T47D (cell line): ENCODE data around the gene NT5E.

Source experiments
- DNase-seq, 2 experiments: peaks; one replicate each; pipeline versions ENCODE4 v3.0.0 to v3.0.0-alpha.2; 2011 to 2012; ENCODE audit warnings: low read depth in 1 of 2, low spot score in 1 of 2
- JUND ChIP-seq: IDR thresholded peaks from 2 replicates; pipeline ENCODE4 v1.6.1; 2012; ENCODE audit warnings: low read depth
- in situ Hi-C: cut with HindIII; loops from 2 replicates; pipeline ENCODE4 v1.10.0; 2016; ENCODE audit warnings: low sequenced_read_pairs, low pct_unique_long_range_greater_than_20kb

NT5E gene

DNA sequence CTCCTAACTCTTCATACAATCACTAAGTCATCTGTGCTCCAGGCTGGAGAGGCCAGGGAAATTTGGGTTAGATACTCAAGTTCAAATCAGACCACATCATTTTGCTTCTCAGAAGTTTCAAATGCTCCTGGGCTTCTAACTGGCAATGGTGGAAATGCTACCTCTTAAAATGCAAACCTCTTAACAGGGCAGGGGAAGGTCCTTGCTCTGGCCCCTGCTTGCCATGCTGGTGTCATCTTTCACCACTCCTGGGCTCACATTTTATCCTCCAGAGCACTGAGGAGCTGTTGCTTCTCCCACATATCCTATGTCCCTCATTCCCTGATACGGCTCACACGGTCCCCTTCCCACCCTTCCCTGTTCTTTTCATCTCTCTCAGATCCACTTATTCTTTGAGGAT is 41.8 kb upstream of the NT5E start:
- in situ Hi-C loops = no loop called here
- no peak for TF ChIP-seq JUND
- no peak for DNase-seq

DNA sequence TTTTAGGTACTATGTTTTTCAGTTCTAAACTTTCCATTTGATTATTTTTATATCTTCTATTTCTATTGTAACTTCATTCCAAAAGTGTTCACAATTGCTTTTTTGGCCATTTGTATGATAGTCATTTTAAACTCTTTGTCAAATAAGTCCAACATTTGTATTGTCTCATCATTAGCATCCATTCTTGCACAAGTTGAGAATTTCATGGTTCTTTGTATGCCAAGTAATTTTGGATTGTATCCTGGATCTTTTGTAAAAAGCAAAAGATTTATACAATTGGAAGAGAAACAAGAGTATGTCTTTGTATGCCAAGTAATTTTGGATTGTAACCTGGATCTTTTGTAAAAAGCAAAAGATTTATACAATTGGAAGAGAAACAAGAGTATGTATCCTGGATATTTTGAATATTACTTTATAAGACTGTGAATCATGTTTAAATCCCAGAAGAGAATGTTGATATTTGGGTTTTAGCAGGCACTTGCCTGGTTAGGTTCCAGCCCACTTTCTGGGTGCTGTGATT is 36.9 kb upstream of the NT5E start:
- in situ Hi-C loops = no loop called here
- TF ChIP-seq JUND = no peak
- no peak for DNase-seq

DNA sequence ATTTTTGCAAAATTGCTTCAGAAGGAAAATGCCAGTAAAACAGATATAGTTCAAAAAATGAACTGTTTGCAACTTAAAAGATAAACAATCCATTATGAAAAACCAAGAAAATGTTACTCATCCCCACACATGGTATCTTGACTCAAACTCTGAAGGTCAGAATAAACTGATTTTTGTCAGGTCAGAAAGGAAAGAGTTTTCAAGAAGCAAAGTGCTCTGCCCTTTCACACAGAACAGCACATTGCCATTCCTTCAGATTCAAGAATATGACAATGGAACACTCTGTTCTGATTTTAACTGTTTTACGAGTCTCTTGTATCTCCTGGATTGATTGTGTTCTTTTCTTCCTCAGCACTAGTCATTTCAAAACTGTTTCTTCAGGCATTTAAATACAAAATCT is 33.8 kb upstream of the NT5E start:
- no peak for TF ChIP-seq JUND
- no peak for DNase-seq
- in situ Hi-C loops = no loop called here

DNA sequence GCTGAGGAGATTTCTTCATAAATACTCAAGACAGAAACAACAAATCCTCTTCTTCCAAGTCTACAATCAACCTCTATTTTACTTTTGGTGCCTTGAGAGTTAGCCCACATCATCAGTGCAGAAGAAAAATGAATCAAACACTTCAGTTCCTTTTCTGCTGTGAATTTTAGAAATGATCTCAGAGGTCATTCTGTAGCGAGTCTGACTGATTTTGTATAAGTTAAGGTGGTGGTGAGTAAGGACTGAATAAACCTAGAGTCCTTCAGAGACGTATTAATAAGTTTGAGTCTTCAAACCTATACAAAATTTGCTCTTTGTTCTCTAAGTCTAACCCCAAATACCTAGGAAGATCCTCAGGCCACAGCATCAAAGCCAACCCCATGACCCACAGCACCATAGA is 33.1 kb upstream of the NT5E start:
- in situ Hi-C loops = no loop called here
- DNase-seq = no peak
- TF ChIP-seq JUND = no peak

DNA sequence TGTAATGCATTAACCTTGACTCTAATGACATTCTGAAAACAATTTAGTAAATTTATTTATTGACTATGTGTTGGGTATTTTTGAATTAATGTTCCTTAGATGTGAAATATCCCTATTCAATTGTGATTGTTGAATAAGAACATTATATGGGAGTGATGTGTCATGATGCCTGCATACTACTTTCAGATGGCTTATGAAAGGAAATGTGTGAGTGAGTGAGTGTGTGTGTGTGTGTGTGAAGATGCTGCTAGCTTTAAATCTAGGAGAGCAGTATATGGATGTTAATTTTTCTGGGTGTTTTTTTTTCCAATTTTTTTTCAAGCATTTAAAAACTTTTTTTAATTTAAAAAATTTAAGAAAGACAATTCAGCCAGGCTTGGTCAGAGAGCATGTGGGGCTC is 32.5 kb upstream of the NT5E start:
- TF ChIP-seq JUND = no peak
- DNase-seq = no peak
- in situ Hi-C loops = no loop called here

DNA sequence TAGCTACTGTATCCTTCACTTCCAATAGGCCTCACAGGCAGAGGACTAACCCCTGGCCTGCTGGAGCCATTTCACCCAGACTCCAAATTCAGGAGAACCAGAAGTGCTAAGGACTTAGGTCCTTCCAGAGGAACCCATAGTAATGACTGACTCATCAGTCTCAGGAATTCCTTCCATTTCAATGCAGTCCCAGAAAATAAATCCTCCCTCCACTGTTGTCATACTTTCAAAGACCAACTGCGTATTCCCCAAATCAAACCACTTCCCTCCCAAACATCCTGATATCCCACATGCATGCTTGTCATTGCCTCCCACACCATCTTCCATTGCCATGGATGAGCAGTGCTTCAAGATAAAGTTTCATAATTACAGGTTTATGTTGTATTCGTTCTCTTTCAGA is 31.8 kb upstream of the NT5E start:
- in situ Hi-C loops = no loop called here
- no peak for TF ChIP-seq JUND
- no peak for DNase-seq

GRCh38 chr6:85419046-85419759 is 30.7 kb upstream of the NT5E start:
- in situ Hi-C loops = no loop called here
- DNase-seq = no peak
- no peak for TF ChIP-seq JUND

DNA sequence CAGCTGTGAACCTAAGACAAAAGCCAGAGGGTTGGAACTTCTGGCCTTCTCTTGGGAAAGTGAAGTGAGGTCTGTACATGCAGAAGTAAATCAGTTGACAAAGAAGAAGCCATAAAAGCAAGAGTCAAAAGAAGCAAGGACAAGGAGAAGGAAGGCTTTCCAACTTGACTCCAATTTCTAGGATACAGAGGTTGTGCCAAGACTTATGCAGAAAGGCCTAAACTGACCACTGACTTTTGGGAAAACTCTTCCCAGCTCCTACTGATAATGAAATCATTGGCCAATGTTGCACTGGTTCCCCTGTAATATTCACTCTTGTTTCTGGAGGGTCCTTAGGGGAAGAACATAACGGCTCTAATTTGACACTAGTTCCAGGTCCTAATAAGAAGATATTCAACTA is 29.3 kb upstream of the NT5E start:
- no peak for TF ChIP-seq JUND
- in situ Hi-C loops = no loop called here
- no peak for DNase-seq

GRCh38 chr6:85421181-85421580 is 28.7 kb upstream of the NT5E start:
- in situ Hi-C loops = no loop called here
- DNase-seq = no peak
- TF ChIP-seq JUND = no peak

GRCh38 chr6:85421972-85422371 is 27.9 kb upstream of the NT5E start:
- DNase-seq = no peak
- in situ Hi-C loops = no loop called here
- TF ChIP-seq JUND = no peak

GRCh38 chr6:85422996-85423395 is 26.9 kb upstream of the NT5E start:
- in situ Hi-C loops = no loop called here
- no peak for DNase-seq
- TF ChIP-seq JUND = no peak

GRCh38 chr6:85424981-85425380 is 24.9 kb upstream of the NT5E start:
- no peak for DNase-seq
- no peak for TF ChIP-seq JUND
- in situ Hi-C loops = no loop called here

DNA sequence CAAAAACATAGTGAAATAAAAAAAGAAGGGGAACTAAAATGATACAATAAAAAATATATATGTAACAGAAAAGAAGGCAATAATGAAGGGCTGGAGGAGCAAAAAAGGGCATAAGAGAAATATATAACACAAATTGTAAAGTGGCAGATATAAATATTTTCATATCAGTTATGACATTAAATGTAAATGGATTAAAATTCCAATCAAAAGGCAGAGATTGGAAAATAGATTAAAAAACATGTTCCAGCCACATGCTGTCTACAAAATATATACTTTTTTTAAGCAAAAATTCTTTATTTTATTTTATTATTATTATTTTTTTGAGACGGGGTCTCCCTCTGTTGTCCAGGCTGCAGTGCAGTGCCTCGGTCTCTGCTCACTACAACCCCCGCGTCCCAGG is 23.9 kb upstream of the NT5E start:
- DNase-seq = no peak
- in situ Hi-C loops = no loop called here
- TF ChIP-seq JUND = no peak

GRCh38 chr6:85428486-85428885 is 21.4 kb upstream of the NT5E start:
- no peak for DNase-seq
- TF ChIP-seq JUND = no peak
- in situ Hi-C loops = no loop called here
